ENCODE data around the gene CREB3L2. TPM values are rescaled to one million over a fixed set of nuclear protein-coding genes. Genes with fewer than 3 reads are reported as not detected.
"Not testable (repeated sequence)": the region's sequence is repeated elsewhere in the genome, so short reads cannot be mapped to it uniquely, and the experiment has no call there.

Gene CREB3L2
- total RNA-seq, 1 experiment from 2014 or later, result 7.5 TPM

DNA sequence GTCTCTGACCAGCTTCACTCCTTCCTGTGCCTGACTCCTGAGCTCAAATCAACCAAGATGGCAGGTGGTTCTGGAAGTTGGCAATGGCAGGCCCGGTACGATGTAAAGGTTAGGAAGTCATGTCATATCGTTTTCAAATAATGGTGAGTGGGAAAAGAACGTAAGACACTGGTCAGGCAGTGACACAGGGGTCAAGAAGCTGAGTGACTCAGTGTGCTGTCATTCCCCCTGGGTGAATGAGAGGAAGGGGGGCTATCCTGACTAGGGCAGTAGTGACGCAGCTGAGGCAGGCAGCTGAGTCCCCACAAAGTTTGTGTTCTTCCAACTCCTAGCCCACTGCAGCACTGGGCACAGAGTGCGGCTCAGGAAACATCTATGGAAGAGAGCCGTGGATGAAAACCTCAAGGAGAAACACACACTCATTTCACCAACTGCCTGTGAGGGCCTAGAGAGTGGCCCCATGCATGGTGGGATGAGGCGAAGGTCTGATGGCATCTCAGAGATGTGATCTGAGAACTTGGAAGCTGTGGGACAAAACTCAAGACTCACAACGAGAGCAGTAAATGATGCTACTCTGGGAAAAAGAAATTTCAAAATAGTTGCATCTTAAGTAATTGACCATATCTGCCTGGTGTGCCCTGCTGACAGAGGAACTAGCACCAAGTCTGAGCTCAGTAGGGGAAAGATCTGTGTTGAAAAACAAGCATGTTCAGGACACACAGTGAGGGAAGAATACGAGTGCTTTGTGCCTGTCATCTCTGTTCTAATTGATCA lies 23.2 kb downstream of the CREB3L2 start:
- DNase-seq (ENCODE audit: low read depth), result peak; percentile 85
- in situ Hi-C loops (cut with HindIII; ENCODE audit: low pct_unique_long_range_greater_than_20kb, low sequenced_read_pairs), result no loop called here

DNA sequence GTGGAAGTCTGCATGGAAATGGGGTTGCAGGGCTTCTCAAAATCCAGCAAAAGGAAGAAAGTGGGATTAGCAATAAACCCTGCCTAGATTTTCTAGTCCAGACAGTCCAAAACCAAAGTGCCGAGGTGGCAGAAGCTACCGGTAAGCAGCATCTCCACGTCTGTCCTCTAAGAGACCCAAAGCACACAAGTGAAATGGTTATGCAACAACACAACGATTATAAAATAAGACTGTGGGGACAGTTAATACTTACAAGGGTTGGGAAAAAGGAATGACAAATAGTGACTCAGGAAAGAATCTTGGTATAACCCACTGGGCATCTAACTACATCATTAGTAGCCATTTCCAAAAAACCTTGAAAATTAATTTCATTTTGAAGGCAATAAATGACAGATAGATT lies 24.7 kb downstream of the CREB3L2 start:
- in situ Hi-C loops (cut with HindIII; ENCODE audit: low pct_unique_long_range_greater_than_20kb, low sequenced_read_pairs), result no loop called here
- no peak for DNase-seq (ENCODE audit: low read depth)

DNA sequence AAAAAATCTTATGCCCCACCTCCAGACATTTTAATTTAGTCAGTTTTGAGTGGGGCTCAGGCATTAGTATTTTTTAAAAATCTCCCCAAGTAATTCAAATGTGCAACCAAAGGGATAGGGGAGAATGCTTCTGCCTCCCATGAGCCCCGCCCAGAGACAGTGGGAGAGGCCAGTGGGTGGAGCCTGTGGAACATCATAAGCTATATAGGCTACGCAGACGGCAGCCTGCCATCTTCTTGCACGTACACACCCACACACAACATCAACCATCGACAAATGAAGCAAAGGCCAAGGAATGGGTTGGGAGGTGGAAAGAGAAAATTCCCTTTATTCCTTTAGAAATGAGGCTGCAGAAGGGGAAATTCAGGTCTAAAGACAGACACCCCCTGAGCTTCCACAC lies 25.2 kb downstream of the CREB3L2 start:
- DNase-seq (ENCODE audit: low read depth), result no peak
- in situ Hi-C loops (cut with HindIII; ENCODE audit: low pct_unique_long_range_greater_than_20kb, low sequenced_read_pairs), result no loop called here

DNA sequence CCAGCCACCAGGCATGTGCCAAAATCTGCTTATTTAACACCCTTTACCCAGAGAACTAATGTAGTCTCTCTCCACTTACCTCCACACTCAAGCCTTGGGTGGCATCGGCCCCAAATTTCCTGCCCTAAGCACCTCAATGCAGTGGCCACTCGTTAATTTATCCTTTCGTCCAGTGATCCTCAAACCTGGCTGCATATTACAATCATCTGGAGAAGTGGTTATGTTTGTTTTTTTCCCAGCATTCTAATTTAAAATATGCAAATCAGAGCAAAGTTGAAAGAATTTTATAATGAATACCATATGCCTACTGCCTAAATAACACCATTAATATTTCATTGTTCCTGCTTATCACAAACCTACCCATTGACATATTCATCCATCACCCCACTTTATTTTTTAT lies 25.7 kb downstream of the CREB3L2 start:
- in situ Hi-C loops (cut with HindIII; ENCODE audit: low pct_unique_long_range_greater_than_20kb, low sequenced_read_pairs), result no loop called here
- DNase-seq (ENCODE audit: low read depth), result no peak

DNA sequence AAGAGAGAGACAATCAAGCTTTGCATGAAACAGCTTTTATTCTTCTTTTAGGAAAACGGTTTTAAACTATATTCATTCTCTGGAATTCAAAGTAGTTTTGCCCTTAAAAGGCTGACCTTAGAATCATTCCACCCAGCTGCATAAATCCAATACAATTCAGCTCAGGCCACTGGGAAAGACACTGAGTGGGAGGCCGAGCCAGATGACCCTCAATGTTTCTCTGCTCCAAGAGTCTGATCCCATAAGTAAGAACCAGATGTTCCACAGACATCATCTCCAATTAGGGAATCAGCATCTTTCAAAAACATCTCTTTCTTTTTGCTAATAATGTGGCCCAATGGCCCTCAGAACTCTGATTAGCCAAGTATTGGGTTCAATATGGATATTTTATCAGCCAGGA lies 26.1 kb downstream of the CREB3L2 start:
- in situ Hi-C loops (cut with HindIII; ENCODE audit: low pct_unique_long_range_greater_than_20kb, low sequenced_read_pairs), result no loop called here
- no peak for DNase-seq (ENCODE audit: low read depth)

DNA sequence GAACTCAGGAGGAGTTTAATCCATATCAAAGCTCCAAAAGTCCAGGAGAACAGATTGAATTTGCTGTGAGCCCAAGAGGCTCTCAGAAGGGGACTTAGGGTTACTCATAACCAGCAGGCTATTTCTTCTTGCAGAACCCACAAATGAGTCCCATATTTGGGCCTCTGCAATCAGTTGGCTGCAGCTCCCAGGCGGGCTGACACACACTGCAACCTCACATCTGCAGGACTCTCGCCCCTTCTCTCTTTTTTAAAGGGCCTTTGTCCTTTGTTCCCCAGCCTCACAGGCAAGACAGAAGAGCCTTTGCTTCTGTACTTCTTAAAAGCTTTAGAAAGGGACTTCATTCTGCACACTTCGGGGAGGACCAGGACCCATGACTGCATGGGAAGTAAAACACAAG lies 26.7 kb downstream of the CREB3L2 start:
- in situ Hi-C loops (cut with HindIII; ENCODE audit: low pct_unique_long_range_greater_than_20kb, low sequenced_read_pairs), result no loop called here
- no peak for DNase-seq (ENCODE audit: low read depth)

DNA sequence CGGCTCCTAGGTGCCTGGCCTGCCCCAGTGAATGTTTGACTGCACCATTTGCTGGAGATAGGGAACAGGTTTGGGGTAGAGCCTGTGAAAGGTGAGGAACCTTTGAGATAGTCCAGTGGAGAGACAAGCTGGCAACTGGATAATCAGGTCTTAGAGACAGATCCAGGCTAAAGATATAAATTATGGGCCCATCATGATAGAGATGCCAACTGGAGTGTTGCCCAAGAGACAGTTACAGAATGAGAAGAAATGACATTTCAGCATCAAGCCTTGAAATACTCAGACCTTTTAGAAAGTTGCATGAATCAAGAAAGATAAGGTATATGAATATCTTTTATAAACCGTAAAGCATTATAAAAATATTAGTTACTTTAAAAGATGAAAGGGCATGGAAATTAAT lies 27.1 kb downstream of the CREB3L2 start:
- DNase-seq (ENCODE audit: low read depth), result no peak
- in situ Hi-C loops (cut with HindIII; ENCODE audit: low pct_unique_long_range_greater_than_20kb, low sequenced_read_pairs), result no loop called here

DNA sequence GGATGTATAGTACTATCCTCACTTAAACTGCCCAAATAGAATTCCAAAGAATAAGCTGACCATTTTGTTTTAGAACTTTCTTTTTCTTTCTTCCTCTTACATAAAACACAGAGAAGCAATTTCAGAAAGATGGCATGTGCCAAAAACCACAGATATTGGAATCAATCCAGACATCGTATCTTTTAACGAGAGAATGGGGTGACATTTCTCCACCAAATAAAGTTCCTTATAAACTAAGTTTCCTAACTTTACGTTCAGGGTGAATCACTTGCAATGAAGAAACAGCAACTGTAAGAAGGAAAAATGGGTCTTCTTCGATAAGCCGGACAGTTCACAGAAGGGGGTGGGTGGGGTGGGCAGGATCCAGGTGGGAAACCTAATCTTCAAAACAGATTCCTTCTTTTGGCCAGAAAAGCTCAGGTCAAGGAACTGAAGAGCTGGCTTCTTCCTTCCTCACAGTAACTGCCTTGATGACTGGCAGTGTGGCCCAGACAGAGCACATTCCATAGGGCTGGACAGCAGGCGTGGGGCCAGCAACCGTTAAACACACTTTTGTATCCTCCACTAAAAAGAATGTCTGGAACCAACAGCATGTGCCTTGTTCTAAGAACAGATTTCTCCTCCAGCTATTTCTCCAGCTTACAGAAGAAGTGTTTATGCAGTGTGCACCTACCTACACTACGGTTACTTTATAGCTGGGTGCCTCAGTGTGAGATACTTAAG lies 31.5 kb downstream of the CREB3L2 start:
- in situ Hi-C loops (cut with HindIII; ENCODE audit: low pct_unique_long_range_greater_than_20kb, low sequenced_read_pairs), result no loop called here
- peak; percentile 18 for DNase-seq (ENCODE audit: low read depth)

DNA sequence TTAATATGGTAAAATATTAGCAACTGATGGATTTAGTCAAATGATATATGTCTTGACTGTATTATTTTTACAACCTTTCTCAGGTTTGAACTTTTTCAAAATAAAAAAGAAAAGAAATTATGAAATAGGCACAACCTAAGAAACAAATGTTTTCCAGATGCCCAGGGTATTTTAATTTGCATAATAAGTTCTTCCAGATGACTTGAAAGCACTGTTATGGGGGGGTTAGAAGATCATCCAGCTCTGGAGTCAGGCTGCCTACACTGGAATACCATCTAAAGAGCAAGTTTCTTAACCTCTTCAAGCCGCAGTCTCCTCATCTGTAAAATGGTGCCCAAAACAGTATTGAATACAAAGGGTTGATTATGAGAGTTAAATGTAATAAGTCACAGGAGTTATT lies 32.1 kb downstream of the CREB3L2 start:
- DNase-seq (ENCODE audit: low read depth), result no peak
- in situ Hi-C loops (cut with HindIII; ENCODE audit: low pct_unique_long_range_greater_than_20kb, low sequenced_read_pairs), result no loop called here

DNA sequence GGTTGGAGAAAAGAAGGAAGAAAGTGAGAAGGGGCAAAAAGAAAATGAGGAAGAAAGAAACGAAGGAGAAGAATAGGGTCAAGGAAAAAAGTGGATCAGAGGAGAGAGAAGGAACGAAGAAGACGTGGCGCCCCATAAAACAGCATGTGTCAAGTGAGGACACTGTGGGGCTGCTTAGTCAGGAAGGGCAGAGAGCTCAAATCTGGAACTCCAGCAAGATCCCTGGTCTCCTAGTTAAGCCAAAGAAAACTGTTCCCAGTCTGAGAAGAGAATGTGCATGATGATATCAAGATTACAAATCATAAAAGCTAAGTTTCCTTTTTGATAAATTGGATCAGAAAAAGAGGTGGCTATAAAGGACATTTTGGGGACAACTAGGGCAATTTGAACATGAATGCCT lies 33.0 kb downstream of the CREB3L2 start:
- no peak for DNase-seq (ENCODE audit: low read depth)
- in situ Hi-C loops (cut with HindIII; ENCODE audit: low pct_unique_long_range_greater_than_20kb, low sequenced_read_pairs), result no loop called here

DNA sequence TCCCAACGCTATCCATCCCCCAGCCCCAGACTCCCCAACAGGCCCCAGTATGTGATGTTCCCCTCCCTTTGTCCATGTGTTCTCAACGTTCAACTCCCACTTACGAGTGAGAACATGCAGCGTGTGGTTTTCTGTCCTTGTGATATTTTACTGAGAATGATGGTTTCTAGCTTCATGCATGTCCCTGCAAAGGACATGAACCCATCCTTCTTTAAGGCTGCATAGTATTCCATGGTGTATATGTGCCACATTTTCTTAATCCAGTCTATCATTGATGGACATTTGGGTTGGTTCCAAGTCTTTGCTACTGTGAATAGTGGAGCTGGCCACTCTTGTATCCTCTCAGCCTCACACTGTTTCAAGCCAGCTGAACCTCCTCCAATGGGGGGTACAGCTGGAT lies 33.5 kb downstream of the CREB3L2 start:
- DNase-seq (ENCODE audit: low read depth); in situ Hi-C loops (cut with HindIII; ENCODE audit: low pct_unique_long_range_greater_than_20kb, low sequenced_read_pairs): not testable (repeated sequence)

DNA sequence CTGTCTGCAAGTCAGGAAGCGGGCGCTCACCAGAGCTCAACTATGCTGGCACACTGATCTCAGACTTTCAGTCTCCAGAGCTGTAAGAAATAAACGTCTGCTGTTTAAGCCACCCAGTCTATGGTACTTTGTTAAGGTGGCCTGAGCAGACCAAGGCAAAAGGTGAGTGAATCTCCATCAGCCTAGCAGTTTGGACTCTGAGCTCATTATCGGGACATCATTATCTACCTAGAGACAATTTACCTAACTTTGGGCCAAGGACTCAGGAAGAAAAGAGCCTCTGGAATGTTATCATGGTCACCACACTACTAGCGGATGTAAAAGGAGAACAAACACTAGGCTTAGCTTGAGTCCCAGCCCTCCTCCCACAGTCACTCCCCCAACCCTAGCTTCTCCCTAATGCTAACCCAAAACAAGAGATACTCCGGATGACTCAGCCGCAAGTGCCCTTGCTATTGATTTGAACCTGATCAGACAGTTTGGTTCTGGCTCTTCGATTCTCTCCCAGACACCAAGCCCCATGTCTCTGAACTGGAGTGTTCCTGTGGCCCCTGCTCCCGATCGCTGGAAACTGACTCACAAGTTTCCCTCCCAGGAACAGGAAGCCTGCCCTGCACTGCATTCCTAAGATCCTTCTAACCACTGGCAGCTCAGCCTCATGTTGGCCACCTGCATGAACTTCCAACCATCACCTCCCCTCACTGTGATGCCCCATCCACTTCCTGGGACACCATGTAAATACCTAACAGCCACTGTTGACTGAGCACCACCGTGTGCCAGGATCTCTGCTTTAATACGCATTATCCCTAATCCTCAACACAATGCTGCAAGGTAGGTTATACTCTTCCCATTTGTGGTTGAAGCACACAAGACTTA lies 34.5 kb downstream of the CREB3L2 start:
- DNase-seq (ENCODE audit: low read depth), result no peak
- in situ Hi-C loops (cut with HindIII; ENCODE audit: low pct_unique_long_range_greater_than_20kb, low sequenced_read_pairs), result no loop called here

DNA sequence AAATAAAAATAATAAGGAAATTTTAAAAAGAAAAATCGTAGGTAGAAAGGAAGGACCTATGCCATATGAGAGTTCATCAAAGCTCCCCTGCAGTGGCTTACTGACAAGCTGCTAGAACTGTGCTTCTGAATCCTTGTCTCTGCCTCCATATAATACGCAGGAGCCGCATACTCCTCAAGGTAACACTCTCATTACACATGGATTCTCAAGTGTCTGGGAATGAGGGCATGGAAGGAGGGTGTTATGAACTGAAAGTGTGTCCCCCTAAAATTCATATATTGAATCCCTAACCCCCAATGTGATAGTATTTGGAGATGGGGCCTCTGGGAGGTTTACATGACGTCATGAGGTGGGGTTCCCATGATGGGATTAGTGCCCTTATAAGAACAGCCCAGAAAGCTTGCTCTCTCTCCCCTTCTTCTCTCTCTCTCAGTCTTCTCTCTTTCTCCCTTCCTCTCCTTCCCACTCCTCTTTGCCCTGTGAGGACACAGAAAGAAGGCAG lies 35.2 kb downstream of the CREB3L2 start:
- in situ Hi-C loops (cut with HindIII; ENCODE audit: low pct_unique_long_range_greater_than_20kb, low sequenced_read_pairs), result no loop called here
- no peak for DNase-seq (ENCODE audit: low read depth)

DNA sequence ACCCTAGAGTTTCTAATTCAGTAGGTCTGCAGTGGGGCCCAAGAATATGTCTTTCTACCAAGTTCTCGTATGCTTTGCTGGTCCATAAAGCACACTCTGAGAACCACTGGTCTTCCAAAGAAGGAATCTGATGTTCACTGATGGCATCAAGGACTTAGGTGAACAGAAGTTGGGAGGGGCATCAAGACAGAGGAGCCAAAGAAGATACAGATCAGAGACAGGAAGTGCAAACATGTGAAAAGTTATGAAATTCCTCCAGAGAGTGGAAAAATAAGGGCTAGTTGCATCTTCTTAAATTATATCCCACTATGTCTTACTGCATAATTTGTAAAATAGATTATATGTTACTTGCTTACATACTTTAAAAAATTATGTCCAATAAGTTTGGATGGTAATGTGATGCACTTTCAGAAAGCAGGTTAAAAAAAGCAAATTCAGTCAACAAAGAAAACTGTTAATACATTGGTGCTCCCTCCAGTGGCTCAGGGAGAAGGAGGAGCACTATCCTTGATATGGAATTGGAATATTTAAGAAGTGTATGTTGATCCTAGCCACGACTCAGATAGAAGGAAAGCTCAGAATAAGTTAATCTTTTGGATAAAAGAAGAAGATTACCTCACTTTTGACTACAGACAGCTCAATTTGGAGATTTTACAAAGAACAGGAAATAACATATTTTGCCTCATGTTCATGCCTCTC lies 35.8 kb downstream of the CREB3L2 start:
- no peak for DNase-seq (ENCODE audit: low read depth)
- in situ Hi-C loops (cut with HindIII; ENCODE audit: low pct_unique_long_range_greater_than_20kb, low sequenced_read_pairs), result no loop called here

DNA sequence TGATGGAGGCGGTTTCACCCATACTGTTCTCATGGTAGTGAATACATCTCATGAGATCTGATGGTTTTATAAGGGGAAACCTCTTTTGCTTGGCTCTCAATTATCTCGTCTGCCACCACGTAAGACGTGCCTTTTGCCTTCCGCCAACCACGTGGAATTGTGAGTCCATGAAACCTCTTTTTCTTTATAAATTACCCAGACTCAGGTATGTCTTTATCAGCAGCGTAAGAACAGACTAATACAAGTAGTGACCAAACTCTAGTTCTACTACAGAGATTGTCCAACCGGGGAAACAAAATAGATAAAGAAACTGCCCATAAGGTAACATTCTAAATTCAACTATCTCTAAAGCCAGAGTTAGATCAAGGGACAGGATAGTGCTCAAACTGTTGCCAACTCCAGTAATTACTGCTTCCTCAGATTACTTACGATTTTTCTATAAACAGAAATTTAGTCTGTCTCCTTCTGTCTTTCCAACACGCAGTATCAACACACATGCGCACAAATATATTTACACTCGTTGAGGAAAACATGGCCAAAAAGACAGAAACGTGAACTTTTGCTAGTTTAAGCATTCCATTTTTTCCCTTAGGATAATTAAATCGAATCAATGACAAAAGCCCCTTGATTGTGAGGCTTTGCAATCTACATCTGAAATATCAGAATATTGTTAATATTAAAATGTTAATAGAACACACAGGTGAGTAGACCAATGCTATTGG lies 36.9 kb downstream of the CREB3L2 start:
- in situ Hi-C loops (cut with HindIII; ENCODE audit: low pct_unique_long_range_greater_than_20kb, low sequenced_read_pairs), result no loop called here
- no peak for DNase-seq (ENCODE audit: low read depth)

DNA sequence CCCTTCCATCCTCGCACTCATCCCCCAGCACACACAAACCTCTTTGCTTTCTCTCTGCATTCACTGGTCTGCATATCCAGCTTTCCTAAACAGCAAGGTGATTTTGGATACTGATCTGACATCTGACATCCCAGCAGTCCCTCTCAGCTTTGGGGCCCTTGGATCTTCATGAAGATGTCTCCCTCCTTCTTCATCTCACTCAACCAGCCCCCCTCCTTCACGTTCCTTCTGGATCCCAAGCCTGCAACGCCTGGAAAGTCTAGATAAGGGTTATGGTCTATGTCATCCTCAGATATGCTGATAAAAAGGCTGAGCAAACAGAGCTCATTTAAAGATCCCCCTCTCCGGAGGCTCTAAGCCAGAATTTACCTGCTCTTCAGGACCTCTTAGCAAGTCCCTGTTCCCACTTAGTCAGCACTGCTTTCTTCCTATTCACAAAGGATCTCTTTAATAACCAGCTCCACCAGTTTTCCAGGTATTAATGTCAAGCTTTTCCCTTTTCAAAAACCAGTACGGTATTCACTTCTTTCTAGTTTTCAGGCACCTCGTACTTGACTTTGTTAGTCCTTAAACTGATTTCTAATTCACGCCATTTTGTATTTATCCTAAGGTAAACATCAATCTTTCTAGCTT lies 38.9 kb downstream of the CREB3L2 start:
- DNase-seq (ENCODE audit: low read depth), result no peak
- in situ Hi-C loops (cut with HindIII; ENCODE audit: low pct_unique_long_range_greater_than_20kb, low sequenced_read_pairs), result no loop called here

DNA sequence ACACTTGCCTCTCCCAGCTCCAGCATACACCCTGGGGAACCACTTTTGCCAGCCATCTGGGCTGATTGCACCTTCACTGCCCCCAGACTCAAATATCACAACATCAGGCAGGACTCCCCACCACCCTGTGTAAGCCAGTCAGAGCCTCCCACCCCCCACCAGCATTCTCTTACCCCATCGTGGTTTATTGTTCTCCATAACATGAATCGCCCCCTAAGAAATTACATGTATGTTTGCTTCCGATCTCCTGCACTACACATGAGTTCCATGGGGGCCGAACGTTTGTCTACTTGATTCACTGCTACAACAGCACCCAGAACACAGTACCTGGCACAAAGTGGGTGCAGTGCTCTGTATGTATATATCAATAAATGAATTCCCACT lies 39.4 kb downstream of the CREB3L2 start:
- in situ Hi-C loops (cut with HindIII; ENCODE audit: low pct_unique_long_range_greater_than_20kb, low sequenced_read_pairs), result no loop called here
- DNase-seq (ENCODE audit: low read depth), result no peak

Measured in Caki2 (cell line).